ENCODE data around the gene RPAP3.

DNA sequence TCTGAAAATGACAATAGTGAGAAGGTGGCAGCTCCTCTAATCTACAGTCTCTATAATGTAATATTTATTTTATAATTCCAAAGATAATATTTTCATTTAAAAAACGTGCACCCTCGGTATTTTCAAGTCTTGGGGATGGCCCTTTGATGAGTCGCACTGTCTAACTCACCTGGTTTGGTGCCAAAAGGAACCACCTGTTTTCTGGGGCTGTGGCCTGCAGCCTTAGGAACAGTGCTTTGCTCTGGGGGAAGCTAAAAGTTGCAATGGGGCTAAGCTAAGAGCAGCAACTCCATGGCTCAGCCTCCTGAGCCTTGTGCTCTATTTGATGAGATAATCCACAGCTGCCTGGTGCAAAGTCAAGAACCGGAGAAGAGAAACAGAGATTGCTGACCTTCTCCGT, 25.9 kb upstream of the RPAP3 start:
- TF ChIP-seq SUZ12 (IDR thresholded peaks at IDR 0.05; ENCODE audit: extremely low read depth, insufficient read depth, insufficient read length) (no peak), ZNF274 (IDR thresholded peaks at IDR 0.05; ENCODE audit: low read depth, low read length) (no peak), YY1 (IDR thresholded peaks at IDR 0.05; ENCODE audit: insufficient read depth, insufficient read length) (no peak)

Data from NT2/D1 (cell line).